Suprapubic skin (tissue), 4 donors: ENCODE results near the gene TBC1D5. TPM values are rescaled to one million over a fixed set of nuclear protein-coding genes. Genes with fewer than 3 reads are reported as not detected.

Source experiments
- DNase-seq, 2 donors: peaks; one replicate each; pipeline ENCODE4 v3.0.0-alpha.2; 2019; ENCODE audit warnings: low spot score in 2 of 2
- H3K27ac ChIP-seq: fragments of 200-600 bp; sonication (generic); one replicate; pipeline ENCODE4 v1.5.1; 2019
- H3K27me3 ChIP-seq: fragments of 200-600 bp; sonication (generic); one replicate; pipeline ENCODE4 v1.5.1; 2019
- H3K36me3 ChIP-seq: fragments of 200-600 bp; sonication (generic); one replicate; pipeline ENCODE4 v1.5.1; 2019
- H3K4me1 ChIP-seq: fragments of 200-600 bp; sonication (generic); one replicate; pipeline ENCODE4 v1.5.1; 2019
- H3K4me3 ChIP-seq: fragments of 200-600 bp; sonication (generic); one replicate; pipeline ENCODE4 v1.5.1; 2019; ENCODE audit warnings: mild to moderate bottlenecking
- H3K9me3 ChIP-seq: fragments of 200-600 bp; sonication (generic); one replicate; pipeline ENCODE4 v1.5.1; 2019
- EP300 ChIP-seq: sonication (generic); formaldehyde crosslinking; IDR thresholded peaks from one replicate; pipeline ENCODE4 v1.6.1; 2017; ENCODE audit warnings: antibody characterized with exemption
- POLR2A ChIP-seq, 2 donors: fragments of 450-650 bp; IDR thresholded peaks; one replicate each; pipeline ENCODE4 v1.6.1; 2017; ENCODE audit warnings: antibody characterized with exemption in 2 of 2, mild to moderate bottlenecking in 2 of 2, moderate library complexity in 2 of 2
- POLR2AphosphoS5 ChIP-seq, 3 donors: sonication (generic); formaldehyde crosslinking; IDR thresholded peaks; one replicate each; pipeline ENCODE4 v1.6.1; 2017; ENCODE audit warnings: antibody characterized with exemption in 3 of 3
- WGBS: methylation state at CpG from one replicate; pipeline ENCODE4 v1.1.5; 2018; 5-methylcytosine and 5-hydroxymethylcytosine counted together
- total RNA-seq, 4 donors: library from RNA; depleted of rRNA; stranded (reverse); fragments of >200 nt; gene quantifications; one replicate each; pipeline ENCODE4 v1.1.0, GENCODE V29; 2016
- TF ChIP-seq, protein P1 (sequence below), 2 donors: fragments of 200-600 bp in 1 of 2; fragments of 450-650 bp in 1 of 2; sonication (generic) in 1 of 2; IDR thresholded peaks; one replicate each; pipeline ENCODE4 v1.5.1; 2016 to 2019; ENCODE audit warnings: antibody characterized with exemption in 2 of 2, mild to moderate bottlenecking in 1 of 2, moderate library complexity in 1 of 2

TBC1D5 gene
- total RNA-seq, 4 donors from 2014 or later = 66.4 to 98.5 (median 79.9) TPM

DNA sequence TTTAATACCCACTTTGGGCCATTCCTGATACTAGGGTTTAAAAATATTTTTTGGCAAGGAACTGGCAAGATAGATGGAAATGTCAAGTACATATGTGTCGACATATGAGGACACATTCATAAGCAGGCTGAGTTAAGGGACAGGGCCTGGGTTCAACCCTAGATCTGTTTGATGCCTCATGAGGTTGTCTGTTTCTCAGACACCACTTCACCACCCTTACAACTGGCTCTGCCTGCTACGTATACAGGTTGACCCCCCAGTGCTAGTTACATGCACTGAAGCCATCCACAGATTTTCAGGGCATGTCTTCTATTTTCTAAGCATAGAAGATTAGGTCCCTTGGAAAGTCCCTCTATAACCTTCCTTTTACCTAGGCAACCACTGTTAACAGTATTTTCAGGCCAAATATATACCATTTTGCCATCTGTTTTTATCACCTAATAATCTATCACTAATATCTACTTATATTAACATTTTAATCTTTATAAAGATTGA, 561.0 kb downstream of the TBC1D5 start:
- no peak for DNase-seq
- no peak overlapping the region for H3K4me3 ChIP-seq
- H3K27ac ChIP-seq = no peak overlapping the region
- TF ChIP-seq EP300 (no peak), POLR2AphosphoS5 (IDR thresholded peaks at IDR 0.05) (no peak), POLR2A (IDR thresholded peaks at IDR 0.05) (no peak)
- TF ChIP-seq, protein P1, sequence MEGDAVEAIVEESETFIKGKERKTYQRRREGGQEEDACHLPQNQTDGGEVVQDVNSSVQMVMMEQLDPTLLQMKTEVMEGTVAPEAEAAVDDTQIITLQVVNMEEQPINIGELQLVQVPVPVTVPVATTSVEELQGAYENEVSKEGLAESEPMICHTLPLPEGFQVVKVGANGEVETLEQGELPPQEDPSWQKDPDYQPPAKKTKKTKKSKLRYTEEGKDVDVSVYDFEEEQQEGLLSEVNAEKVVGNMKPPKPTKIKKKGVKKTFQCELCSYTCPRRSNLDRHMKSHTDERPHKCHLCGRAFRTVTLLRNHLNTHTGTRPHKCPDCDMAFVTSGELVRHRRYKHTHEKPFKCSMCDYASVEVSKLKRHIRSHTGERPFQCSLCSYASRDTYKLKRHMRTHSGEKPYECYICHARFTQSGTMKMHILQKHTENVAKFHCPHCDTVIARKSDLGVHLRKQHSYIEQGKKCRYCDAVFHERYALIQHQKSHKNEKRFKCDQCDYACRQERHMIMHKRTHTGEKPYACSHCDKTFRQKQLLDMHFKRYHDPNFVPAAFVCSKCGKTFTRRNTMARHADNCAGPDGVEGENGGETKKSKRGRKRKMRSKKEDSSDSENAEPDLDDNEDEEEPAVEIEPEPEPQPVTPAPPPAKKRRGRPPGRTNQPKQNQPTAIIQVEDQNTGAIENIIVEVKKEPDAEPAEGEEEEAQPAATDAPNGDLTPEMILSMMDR (IDR thresholded peaks at IDR 0.05) = no peak
- 100% methylated on average over 2 of the region's 2 CpGs for WGBS
- no peaks in the 10 kb centered on the region for H3K27me3 ChIP-seq
- H3K4me1 ChIP-seq = no peaks in the 10 kb centered on the region
- H3K36me3 ChIP-seq = peaks cover 26% of the 10 kb centered on the region
- no peaks in the 10 kb centered on the region for H3K9me3 ChIP-seq

GRCh38 chr3:17179381-17180205, 562.8 kb downstream of the TBC1D5 start:
- Histone ChIP-seq H3K9me3 (no peaks in the 10 kb centered on the region), H3K4me1 (peaks cover 7% of the 10 kb centered on the region), H3K4me3 (no peak overlapping the region), H3K27ac (no peak overlapping the region), H3K36me3 (peaks cover 22% of the 10 kb centered on the region), H3K27me3 (no peaks in the 10 kb centered on the region)
- no peak for DNase-seq
- 85% methylated on average over 7 of the region's 7 CpGs for WGBS
- TF ChIP-seq POLR2A (IDR thresholded peaks at IDR 0.05) = no peak

DNA sequence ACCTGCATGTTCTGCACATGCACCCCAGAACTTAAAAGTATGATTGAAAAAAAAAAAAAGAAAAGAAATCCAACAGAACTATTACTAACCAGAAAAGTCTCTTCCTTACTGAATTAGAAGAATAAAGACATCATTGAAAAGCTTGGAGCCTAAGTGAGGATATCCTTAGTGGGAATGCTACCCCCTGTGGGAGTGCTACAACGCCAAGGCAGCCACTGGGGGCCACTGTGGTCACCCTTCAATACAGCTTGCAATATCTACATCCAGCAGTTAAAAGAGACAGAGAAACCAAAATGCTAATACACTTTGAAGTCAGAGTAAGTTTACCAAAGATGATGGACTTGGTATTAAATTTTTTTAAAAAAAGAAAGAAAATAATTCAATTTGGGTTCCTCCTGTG, 565.7 kb downstream of the TBC1D5 start:
- H3K36me3 ChIP-seq = peaks cover 11% of the 10 kb centered on the region
- TF ChIP-seq POLR2A (IDR thresholded peaks at IDR 0.05) (no peak), EP300 (no peak), POLR2AphosphoS5 (IDR thresholded peaks at IDR 0.05) (no peak)
- TF ChIP-seq, protein P1 (IDR thresholded peaks at IDR 0.05) = no peak
- DNase-seq = no peak
- H3K27ac ChIP-seq = no peak overlapping the region
- H3K27me3 ChIP-seq = no peaks in the 10 kb centered on the region
- peaks cover 7% of the 10 kb centered on the region for H3K4me1 ChIP-seq
- H3K9me3 ChIP-seq = no peaks in the 10 kb centered on the region
- 56% methylated on average over 1 of the region's 1 CpG for WGBS
- no peak overlapping the region for H3K4me3 ChIP-seq

GRCh38 chr3:17175187-17175807, 567.1 kb downstream of the TBC1D5 start:
- H3K4me1 ChIP-seq = peaks cover 7% of the 10 kb centered on the region
- no peak overlapping the region for H3K27ac ChIP-seq
- no peak overlapping the region for H3K4me3 ChIP-seq
- H3K27me3 ChIP-seq = no peaks in the 10 kb centered on the region
- H3K9me3 ChIP-seq = no peaks in the 10 kb centered on the region
- 63% methylated on average over 2 of the region's 2 CpGs for WGBS
- no peak for DNase-seq
- H3K36me3 ChIP-seq = peaks cover 8% of the 10 kb centered on the region
- no peak for TF ChIP-seq EP300
- no peak for TF ChIP-seq POLR2AphosphoS5 (IDR thresholded peaks at IDR 0.05)
- TF ChIP-seq, protein P1 (IDR thresholded peaks at IDR 0.05) = no peak
- no peak for TF ChIP-seq POLR2A (IDR thresholded peaks at IDR 0.05)

DNA sequence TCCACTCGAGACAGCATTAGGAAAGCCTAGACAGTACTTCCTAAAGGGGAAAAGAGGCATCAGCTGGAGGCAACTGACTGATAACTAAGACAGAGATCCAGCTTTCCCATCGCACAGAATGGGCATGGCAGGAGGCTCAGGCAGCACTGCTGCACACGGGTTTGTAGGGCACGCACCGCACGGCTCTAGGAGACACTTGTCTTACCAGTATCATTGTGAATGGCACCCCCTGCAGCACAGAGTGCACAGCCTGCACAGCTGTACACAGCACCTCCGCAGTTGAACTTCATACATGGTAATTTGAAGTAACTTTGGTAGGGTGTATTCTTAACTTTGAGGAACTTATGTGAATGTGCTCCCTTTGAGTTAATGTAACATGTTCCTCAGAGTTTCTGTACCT, 576.1 kb downstream of the TBC1D5 start:
- TF ChIP-seq, protein P1 (IDR thresholded peaks at IDR 0.05) = no peak
- TF ChIP-seq POLR2A (IDR thresholded peaks at IDR 0.05) = no peak
- no peak for TF ChIP-seq POLR2AphosphoS5 (IDR thresholded peaks at IDR 0.05)
- TF ChIP-seq EP300 = no peak
- Histone ChIP-seq H3K4me3 (no peak overlapping the region), H3K4me1 (no peaks in the 10 kb centered on the region), H3K36me3 (peaks cover 56% of the 10 kb centered on the region), H3K9me3 (no peaks in the 10 kb centered on the region), H3K27ac (no peak overlapping the region), H3K27me3 (no peaks in the 10 kb centered on the region)
- DNase-seq = no peak
- 85% methylated on average over 7 of the region's 7 CpGs for WGBS
